AG04450 (cell line): ENCODE results near the gene PPARA. TPM values are rescaled to one million over a fixed set of nuclear protein-coding genes. Genes with fewer than 3 reads are reported as not detected.

Source experiments
- CTCF ChIA-PET: fragments of 300-600, 350-600 bp; formaldehyde crosslinking; extraction: SDS; loops from one replicate; lab custom pipeline; 2022; ENCODE audit warnings: antibody characterized with exemption, inconsistent platforms; lab: Charles Lee
- POLR2A ChIA-PET: fragments of 350-600 bp; formaldehyde crosslinking; extraction: SDS; loops from one replicate; lab custom pipeline; 2021; ENCODE audit warnings: antibody characterized with exemption, inconsistent platforms; lab: Yijun Ruan, JAX
- DNase-seq: peaks from one replicate; pipeline ENCODE4 v3.0.0-alpha.2; 2011; ENCODE audit warnings: low read depth, low spot score
- H3K27ac ChIP-seq: one replicate; pipeline ENCODE4 v1.5.1; 2012; ENCODE audit warnings: low read depth, low read length, control low read depth
- H3K27me3 ChIP-seq: one replicate; pipeline ENCODE4 v1.6.0; 2012; ENCODE audit warnings: low read length; ENCODE audit not compliant: control insufficient read depth, insufficient read depth
- H3K4me3 ChIP-seq: 2 replicates; pipeline ENCODE4 v1.5.1; 2011; ENCODE audit warnings: mild to moderate bottlenecking, low read depth, low read length, control low read depth
- H3K9me3 ChIP-seq: 2 replicates; pipeline ENCODE4 v1.5.1; 2012; ENCODE audit warnings: low read length; ENCODE audit not compliant: control insufficient read depth, insufficient read depth
- CTCF ChIP-seq: IDR thresholded peaks from 2 replicates; pipeline ENCODE4 v1.5.1; 2011; ENCODE audit warnings: low read depth, low read length, control low read depth, inconsistent platforms
- polyA plus RNA-seq: library from polyadenylated mRNA; depleted of rRNA; stranded (reverse); fragments of >200 nt; gene quantifications from 2 replicates; pipeline ENCODE4 v1.2.3, GENCODE V29; 2011

PPARA gene
- polyA plus RNA-seq, 1 experiment = 10.4 TPM

GRCh38 chr22:46134111-46134705 lies 16.1 kb upstream of the PPARA start:
- peaks cover 3% of the 10 kb centered on the region for H3K27me3 ChIP-seq
- ChIA-PET CTCF (no interaction called here), POLR2A (no interaction called here)
- no peak for TF ChIP-seq CTCF
- H3K9me3 ChIP-seq = no peaks in the 10 kb centered on the region; the same call in 1 of the 2 replicates
- no peak overlapping the region for H3K4me3 ChIP-seq
- H3K27ac ChIP-seq = no peak overlapping the region
- no peak for DNase-seq

GRCh38 chr22:46135611-46136485 lies 14.5 kb upstream of the PPARA start:
- DNase-seq = no peak
- CTCF ChIA-PET = no interaction called here
- POLR2A ChIA-PET = no interaction called here
- peaks cover 3% of the 10 kb centered on the region for H3K27me3 ChIP-seq
- no peaks in the 10 kb centered on the region; the same call in 1 of the 2 replicates for H3K9me3 ChIP-seq
- no peak overlapping the region for H3K27ac ChIP-seq
- no peak for TF ChIP-seq CTCF
- no peak overlapping the region for H3K4me3 ChIP-seq

- POLR2A ChIA-PET = no interaction called here
- CTCF ChIA-PET = no interaction called here
- no peak overlapping the region for H3K27ac ChIP-seq
- DNase-seq = no peak
- TF ChIP-seq CTCF = no peak
- H3K4me3 ChIP-seq = no peak overlapping the region
- H3K9me3 ChIP-seq = peaks cover 4% of the 10 kb centered on the region; the same call in 1 of the 2 replicates
- peaks cover 4% of the 10 kb centered on the region for H3K27me3 ChIP-seq
These were observed 13.7 kb upstream of the PPARA start for GRCh38 chr22:46136486-46137217.

GRCh38 chr22:46137218-46137766 lies 13.0 kb upstream of the PPARA start:
- ChIA-PET POLR2A (no interaction called here), CTCF (no interaction called here)
- H3K4me3 ChIP-seq = no peak overlapping the region
- no peak overlapping the region for H3K27ac ChIP-seq
- DNase-seq = no peak
- TF ChIP-seq CTCF = no peak
- H3K27me3 ChIP-seq = peaks cover 4% of the 10 kb centered on the region
- H3K9me3 ChIP-seq = peaks cover 4% of the 10 kb centered on the region; the same call in 1 of the 2 replicates
